ENCODE measurements around the gene CAPN14. TPM values are rescaled to one million over a fixed set of nuclear protein-coding genes. Genes with fewer than 3 reads are reported as not detected.

CAPN14 gene
- polyA plus RNA-seq, 2 donors = 72.7 to 141 TPM

DNA sequence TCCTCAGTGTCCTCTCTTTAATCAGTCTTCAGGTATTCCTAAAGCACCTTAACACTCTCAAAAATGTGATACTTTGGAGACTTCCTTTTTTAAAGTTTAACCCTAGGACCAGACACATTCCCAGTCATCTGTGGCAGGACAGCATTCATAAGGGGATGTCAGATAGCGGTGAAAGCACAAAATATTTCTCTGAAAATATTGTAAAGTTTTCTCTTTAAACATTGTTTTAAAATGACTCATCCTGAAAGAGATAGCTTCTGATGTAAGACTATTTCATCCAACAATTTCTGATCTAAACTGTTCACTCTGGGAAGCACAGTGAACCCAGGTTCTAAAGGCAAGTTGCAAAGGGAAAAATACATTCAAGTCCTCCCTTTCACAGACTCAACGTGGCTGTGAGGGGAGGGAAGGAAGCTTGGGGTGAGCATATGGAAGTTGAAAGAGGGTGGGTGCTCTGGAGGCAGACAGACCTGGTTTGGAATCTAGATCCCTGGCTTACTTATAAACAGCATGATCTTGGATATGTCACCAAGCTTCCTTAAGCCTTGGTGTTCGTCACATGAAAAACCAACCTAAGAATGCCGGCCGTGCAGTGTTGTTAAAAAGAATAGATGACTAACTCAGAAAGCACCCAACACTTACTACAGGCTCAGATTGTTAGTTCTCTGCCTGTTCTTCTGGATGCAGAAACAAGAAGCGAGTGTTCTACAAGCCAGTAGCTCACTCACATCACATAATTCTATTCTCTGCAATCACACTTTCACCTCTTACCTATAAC, 91.2 kb downstream of the CAPN14 start:
- Histone ChIP-seq H3K4me1 (ENCODE audit: control insufficient read depth in 2 of 2, insufficient read depth in 2 of 2, low read length in 1 of 2) (no peaks in the 10 kb centered on the region), H3K27me3 (ENCODE audit: control insufficient read depth in 1 of 2, insufficient read depth in 2 of 2, low read length in 2 of 2) (no peaks in the 10 kb centered on the region), H3K4me3 (ENCODE audit: low read depth in 1 of 2, low read length in 2 of 2) (no peak overlapping the region), H3K9me3 (ENCODE audit: control insufficient read depth in 2 of 2, insufficient read depth in 1 of 2, low read depth in 1 of 2, low read length in 1 of 2) (no peaks in the 10 kb centered on the region), H3K36me3 (ENCODE audit: control insufficient read depth in 2 of 2, insufficient read depth in 2 of 2, low read length in 1 of 2) (no peaks in the 10 kb centered on the region), H3K27ac (ENCODE audit: low read depth in 2 of 2, low read length in 1 of 2) (no peak overlapping the region)
- WGBS, 2 donors = 66 to 73% methylated on average over 6 of the region's 6 CpGs

GRCh38 chr2:31124904-31125303, 92.4 kb downstream of the CAPN14 start:
- no peaks in the 10 kb centered on the region for H3K36me3 ChIP-seq (ENCODE audit: control insufficient read depth in 2 of 2, insufficient read depth in 2 of 2, low read length in 1 of 2)
- no peaks in the 10 kb centered on the region for H3K4me1 ChIP-seq (ENCODE audit: control insufficient read depth in 2 of 2, insufficient read depth in 2 of 2, low read length in 1 of 2)
- H3K9me3 ChIP-seq (ENCODE audit: control insufficient read depth in 2 of 2, insufficient read depth in 1 of 2, low read depth in 1 of 2, low read length in 1 of 2) = no peaks in the 10 kb centered on the region
- 96 to 97% methylated on average over 4 of the region's 4 CpGs for WGBS, 2 donors
- no peaks in the 10 kb centered on the region for H3K27me3 ChIP-seq (ENCODE audit: control insufficient read depth in 1 of 2, insufficient read depth in 2 of 2, low read length in 2 of 2)
- H3K4me3 ChIP-seq (ENCODE audit: low read depth in 1 of 2, low read length in 2 of 2) = no peak overlapping the region
- no peak overlapping the region for H3K27ac ChIP-seq (ENCODE audit: low read depth in 2 of 2, low read length in 1 of 2)

Other genes with a start within 250 kb of the CAPN14 start
- 10 to 100 TPM; 17.2 to 23.5 TPM for gene GALNT14, start 79.1 kb downstream of the CAPN14 start, polyA plus RNA-seq
- 10 to 100 TPM; 24.1 to 27.4 TPM for gene EHD3, start 16.6 kb upstream of the CAPN14 start, polyA plus RNA-seq
- 1 to 10 TPM; 4.0 to 4.7 TPM for gene XDH, start 197.2 kb upstream of the CAPN14 start, polyA plus RNA-seq

Data from esophagus (tissue), 2 donors.